PC-9 (cell line): Measurements from ENCODE around the gene PHF23. TPM values are rescaled to one million over a fixed set of nuclear protein-coding genes. Genes with fewer than 3 reads are reported as not detected.

Experiments
- BruUV-seq: library from RNA; stranded (reverse); fragments of 400-500 nt; replicated peaks from 2 replicates; lab custom pipeline; 2021; lab: Mats Ljungman, UMichigan
- CTCF ChIA-PET: fragments of 300-600 bp; sonication (Branson Sonifier 250); formaldehyde crosslinking; loops from one replicate; lab custom pipeline; 2022; ENCODE audit warnings: antibody characterized with exemption; lab: Charles Lee
- POLR2A ChIA-PET: fragments of 300-600 bp; sonication (Branson Sonifier 250); formaldehyde crosslinking; loops from one replicate; lab custom pipeline; 2022; ENCODE audit warnings: antibody characterized with exemption; ENCODE audit not compliant: unreplicated experiment; lab: Charles Lee
- DNase-seq, 2 experiments: peaks; one replicate each; pipeline versions ENCODE4 v3.0.0 to v3.0.0-alpha.2; 2015 to 2022; ENCODE audit warnings: mixed read lengths in 1 of 2
- H2AFZ ChIP-seq: fragments of 200-600 bp; sonication (generic); 2 replicates; pipeline ENCODE4 v1.8.1; 2017; ENCODE audit warnings: antibody characterized with exemption
- H3F3A ChIP-seq: fragments of 200-600 bp; sonication (generic); 2 replicates; pipeline ENCODE4 v1.8.1; 2017; ENCODE audit warnings: antibody characterized with exemption, mild to moderate bottlenecking, low read depth; ENCODE audit not compliant: insufficient read depth
- H3K27ac ChIP-seq: fragments of 200-600 bp; sonication (generic); 2 replicates; pipeline ENCODE4 v1.6.1; 2016; ENCODE audit warnings: mixed run types
- H3K27me3 ChIP-seq: fragments of 200-600 bp; sonication (generic); 2 replicates; pipeline ENCODE4 v1.6.1; 2016; ENCODE audit warnings: low read depth, mixed run types; ENCODE audit not compliant: insufficient read depth
- H3K36me3 ChIP-seq: fragments of 200-600 bp; sonication (generic); 2 replicates; pipeline ENCODE4 v1.6.1; 2016; ENCODE audit warnings: low read depth, mixed run types
- H3K4me1 ChIP-seq: fragments of 200-600 bp; sonication (generic); replicated peaks from 2 replicates; pipeline ENCODE4 v1.6.1; 2016; ENCODE audit warnings: mixed run types; ENCODE audit not compliant: insufficient read depth
- H3K4me2 ChIP-seq: fragments of 200-600 bp; sonication (generic); 2 replicates; pipeline ENCODE4 v1.6.1; 2017; ENCODE audit warnings: mixed run types
- H3K4me3 ChIP-seq: fragments of 200-600 bp; sonication (generic); 2 replicates; pipeline ENCODE4 v1.6.1; 2016; ENCODE audit warnings: mixed run types
- H3K79me2 ChIP-seq: fragments of 200-600 bp; sonication (generic); 2 replicates; pipeline ENCODE4 v1.6.1; 2017; ENCODE audit warnings: low read depth, mixed run types
- H3K9me2 ChIP-seq: fragments of 200-600 bp; sonication (generic); 2 replicates; pipeline ENCODE4 v1.8.1; 2017; ENCODE audit warnings: mild to moderate bottlenecking; ENCODE audit not compliant: insufficient read depth
- H3K9me3 ChIP-seq: fragments of 200-600 bp; sonication (generic); 2 replicates; pipeline ENCODE4 v1.8.1; 2016; ENCODE audit warnings: low read depth; ENCODE audit not compliant: insufficient read depth
- H4K20me1 ChIP-seq: fragments of 200-600 bp; sonication (generic); 2 replicates; pipeline ENCODE4 v1.8.1; 2017; ENCODE audit not compliant: insufficient read depth
- CTCF ChIP-seq: fragments of 200-600 bp; sonication (generic); conservative IDR thresholded peaks from 2 replicates; pipeline ENCODE4 v1.6.1; 2017; ENCODE audit warnings: mixed run types, antibody characterized with exemption, mild to moderate bottlenecking, moderate library complexity
- EZH2 ChIP-seq: fragments of 200-600 bp; sonication (generic); IDR thresholded peaks from 2 replicates; pipeline ENCODE4 v1.8.0; 2017; ENCODE audit warnings: antibody characterized with exemption, low read depth
- intact Hi-C: fragments of 100-400 bp; cut with micrococcal nuclease; formaldehyde crosslinking; loops from one replicate; pipeline ENCODE4 v1.10.0; 2022; ENCODE audit not compliant: unreplicated experiment
- total RNA-seq: library from RNA; stranded (reverse); gene quantifications from 2 replicates; pipeline ENCODE4 v1.2.3, GENCODE V29; 2021

The PHF23 gene
- total RNA-seq, 1 experiment from 2014 or later: 64.5 TPM

DNA sequence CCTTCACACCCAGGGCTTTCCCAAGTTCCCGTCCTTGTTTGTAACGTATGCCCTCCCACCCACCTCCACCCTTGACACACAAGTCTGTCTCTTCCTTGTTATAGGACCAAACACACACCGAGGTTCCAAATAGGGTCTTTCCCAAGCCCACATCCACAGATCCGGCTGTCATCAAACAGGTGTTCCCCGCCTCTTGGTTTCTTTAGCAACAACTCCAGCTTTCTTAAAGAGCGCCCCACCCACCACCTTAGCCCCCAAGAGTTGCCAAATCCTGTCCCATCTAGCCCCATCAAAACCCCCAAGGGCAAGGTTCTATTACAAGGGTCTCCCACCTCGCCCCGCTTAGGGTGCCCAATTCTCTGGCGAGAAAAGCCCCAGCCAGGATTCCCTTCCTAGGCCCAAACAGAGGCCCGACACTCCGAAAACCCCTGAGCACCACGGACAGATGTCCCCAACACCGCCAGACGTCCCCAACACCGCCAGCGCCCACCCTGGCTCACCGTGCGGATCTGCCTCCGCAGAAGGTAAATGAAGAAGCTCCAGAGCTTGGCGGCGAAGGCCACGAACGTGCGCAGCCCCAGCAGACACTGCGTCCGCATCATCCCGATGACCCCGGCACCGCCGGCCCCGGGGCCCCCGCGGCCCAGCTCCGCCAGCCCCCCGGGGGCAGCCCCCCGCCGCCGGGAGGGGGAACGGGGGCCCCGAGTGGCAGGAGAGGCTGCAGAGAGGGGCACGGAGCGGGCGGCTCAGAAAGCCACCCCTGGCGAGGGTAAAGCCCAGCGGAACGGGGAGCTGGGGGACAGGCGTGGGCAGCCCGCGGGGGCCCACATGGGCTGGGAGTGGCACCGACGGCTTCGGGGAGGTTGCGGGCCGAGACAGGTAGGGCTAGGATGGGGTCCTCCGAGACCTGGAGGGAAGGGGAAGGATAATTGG lies 11.7 kb upstream of the PHF23 start:
- ChIA-PET POLR2A (interaction anchor here (0.5 to 0.6 kb wide), 4 partner anchors 12 to 338 kb away, joined by 4 to 10 read pairs (median 4); partner anchors contain the start of genes PHF23 and TMEM256), CTCF (interaction anchor here (0.5 to 0.6 kb wide), 2 partner anchors 12 to 434 kb away, joined by 3 read pairs; no protein-coding TSS in a partner anchor)
- no peak for DNase-seq

DNA sequence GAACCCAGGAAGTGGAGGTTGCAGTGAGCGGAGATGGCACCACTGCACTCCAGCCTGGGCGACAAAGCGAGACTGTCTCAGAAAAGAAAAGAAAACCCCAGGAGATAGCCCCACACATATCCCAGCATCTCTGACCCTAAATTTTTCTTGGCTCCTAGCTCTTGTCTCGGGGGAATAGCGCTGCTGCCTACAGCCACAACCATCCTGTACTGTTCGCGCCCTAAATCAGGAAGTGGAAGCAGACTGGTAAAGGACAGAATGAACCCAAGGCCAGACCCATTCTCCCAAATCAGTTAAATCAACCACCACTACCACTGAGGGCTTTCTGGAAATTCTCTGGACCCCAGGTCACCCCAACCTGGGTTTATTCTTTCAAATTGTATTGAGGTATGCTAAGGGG lies 10.6 kb upstream of the PHF23 start:
- H3K4me3 ChIP-seq: peak overlapping the region; percentile 72

More for the DNA sequence above, 11.7 kb upstream of the PHF23 start:
- intact Hi-C loops: no loop called here
- H3K4me2 ChIP-seq: peak overlapping the region; percentile 90
- peak overlapping the region; percentile 21; the same call in 1 of the 2 replicates for H2AFZ ChIP-seq
- peaks cover 45% of the 10 kb centered on the region for H3F3A ChIP-seq
- peaks cover 73% of the 10 kb centered on the region for H3K79me2 ChIP-seq
- no peaks in the 10 kb centered on the region for H3K27me3 ChIP-seq
- peaks cover 6% of the 10 kb centered on the region; the same call in 1 of the 2 replicates for H4K20me1 ChIP-seq
- no peaks in the 10 kb centered on the region for H3K9me2 ChIP-seq
- peaks cover 19% of the 10 kb centered on the region for H3K36me3 ChIP-seq
- H3K4me1 ChIP-seq: peaks cover 28% of the 10 kb centered on the region
- H3K27ac ChIP-seq: peak overlapping the region; percentile 89
- no peak for TF ChIP-seq CTCF
- TF ChIP-seq EZH2: no peak
- H3K9me3 ChIP-seq: no peaks in the 10 kb centered on the region
- peak overlapping the region; percentile 72 for H3K4me3 ChIP-seq
- no TSS peak for BruUV-seq

More for the DNA sequence above, 10.6 kb upstream of the PHF23 start:
- ChIA-PET POLR2A (interaction anchor here (0.6 kb wide), 1 partner anchor 438 kb away, joined by 4 read pairs; no protein-coding TSS in a partner anchor), CTCF (no interaction called here)
- Histone ChIP-seq H2AFZ (no peak overlapping the region), H3F3A (peaks cover 42% of the 10 kb centered on the region), H3K9me3 (no peaks in the 10 kb centered on the region), H3K9me2 (no peaks in the 10 kb centered on the region), H3K4me2 (peak overlapping the region; percentile 90), H3K4me1 (peaks cover 28% of the 10 kb centered on the region), H3K27ac (no peak overlapping the region), H3K27me3 (no peaks in the 10 kb centered on the region), H3K79me2 (peaks cover 70% of the 10 kb centered on the region), H4K20me1 (peaks cover 6% of the 10 kb centered on the region; the same call in 1 of the 2 replicates), H3K36me3 (peaks cover 19% of the 10 kb centered on the region)
- intact Hi-C loops: no loop called here
- BruUV-seq: no TSS peak
- TF ChIP-seq CTCF: no peak
- TF ChIP-seq EZH2: no peak
- no peak for DNase-seq
